Suprapubic skin (tissue), 3 donors: ENCODE measurements around the gene SEPTIN5.

ENCODE experiments used
- POLR2AphosphoS5 ChIP-seq, 3 donors: sonication (generic); formaldehyde crosslinking; IDR thresholded peaks; one replicate each; pipeline ENCODE4 v1.6.1; 2017; ENCODE audit warnings: antibody characterized with exemption in 3 of 3
- TF ChIP-seq, protein P1 (sequence below), 2 donors: fragments of 200-600 bp in 1 of 2; fragments of 450-650 bp in 1 of 2; sonication (generic) in 1 of 2; IDR thresholded peaks; one replicate each; pipeline ENCODE4 v1.5.1; 2016 to 2019; ENCODE audit warnings: antibody characterized with exemption in 2 of 2, mild to moderate bottlenecking in 1 of 2, moderate library complexity in 1 of 2

DNA sequence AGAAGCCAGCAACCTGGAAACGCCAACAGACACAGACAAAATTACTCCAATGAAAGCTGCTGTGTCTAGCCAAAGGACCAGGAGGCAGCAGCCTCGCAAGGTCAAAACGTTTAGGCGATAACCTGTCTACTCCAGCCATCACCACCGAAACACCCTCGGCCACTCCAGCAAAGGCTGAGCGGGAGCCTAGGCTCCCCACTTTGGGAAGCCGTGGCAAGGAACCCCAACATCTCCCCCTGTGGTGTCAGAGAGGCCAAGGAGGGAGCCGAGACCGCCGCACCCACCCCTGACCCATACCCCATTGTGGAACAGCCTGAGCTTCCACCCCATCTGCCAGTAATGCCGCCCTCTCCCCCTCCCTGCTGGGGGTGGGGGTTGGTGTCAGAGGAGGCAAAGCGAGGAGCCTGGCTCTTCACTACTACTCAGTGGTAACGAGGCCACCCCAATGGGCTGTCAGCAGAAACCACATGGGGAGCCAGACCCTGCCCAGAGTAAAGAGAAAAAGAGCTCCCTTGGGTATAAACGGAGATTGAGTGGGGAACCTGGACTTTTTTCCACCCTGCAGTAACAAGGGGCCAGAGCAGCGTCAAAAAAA is 33.9 kb upstream of the SEPTIN5 start:
- TF ChIP-seq POLR2AphosphoS5 (IDR thresholded peaks at IDR 0.05) = no peak
- TF ChIP-seq, protein P1, sequence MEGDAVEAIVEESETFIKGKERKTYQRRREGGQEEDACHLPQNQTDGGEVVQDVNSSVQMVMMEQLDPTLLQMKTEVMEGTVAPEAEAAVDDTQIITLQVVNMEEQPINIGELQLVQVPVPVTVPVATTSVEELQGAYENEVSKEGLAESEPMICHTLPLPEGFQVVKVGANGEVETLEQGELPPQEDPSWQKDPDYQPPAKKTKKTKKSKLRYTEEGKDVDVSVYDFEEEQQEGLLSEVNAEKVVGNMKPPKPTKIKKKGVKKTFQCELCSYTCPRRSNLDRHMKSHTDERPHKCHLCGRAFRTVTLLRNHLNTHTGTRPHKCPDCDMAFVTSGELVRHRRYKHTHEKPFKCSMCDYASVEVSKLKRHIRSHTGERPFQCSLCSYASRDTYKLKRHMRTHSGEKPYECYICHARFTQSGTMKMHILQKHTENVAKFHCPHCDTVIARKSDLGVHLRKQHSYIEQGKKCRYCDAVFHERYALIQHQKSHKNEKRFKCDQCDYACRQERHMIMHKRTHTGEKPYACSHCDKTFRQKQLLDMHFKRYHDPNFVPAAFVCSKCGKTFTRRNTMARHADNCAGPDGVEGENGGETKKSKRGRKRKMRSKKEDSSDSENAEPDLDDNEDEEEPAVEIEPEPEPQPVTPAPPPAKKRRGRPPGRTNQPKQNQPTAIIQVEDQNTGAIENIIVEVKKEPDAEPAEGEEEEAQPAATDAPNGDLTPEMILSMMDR (IDR thresholded peaks at IDR 0.05) = no peak
